Right lobe of liver (tissue), 6 donors: Measurements from ENCODE around the gene GALNTL6. TPM values are rescaled to one million over a fixed set of nuclear protein-coding genes. Genes with fewer than 3 reads are reported as not detected.

Experiments used
- ATAC-seq, 4 donors: fragments of 200-7000 bp; cut with Tn5 transposase; one replicate each; pipeline ENCODE4 v1.9.1; 2020; ENCODE audit warnings: mild to moderate bottlenecking in 4 of 4, moderate library complexity in 4 of 4
- DNase-seq, 3 donors: peaks; one replicate each; pipeline ENCODE4 v3.0.0-alpha.2; 2020
- H3K27ac ChIP-seq, 3 donors: fragments of 200-600 bp; one replicate each; pipeline ENCODE4 v1.8.0; 2022
- H3K27me3 ChIP-seq, 2 donors: fragments of 200-600 bp; one replicate each; pipeline ENCODE4 v1.8.0; 2022
- H3K36me3 ChIP-seq, 4 donors: fragments of 200-600 bp; sonication (generic) in 1 of 4; one replicate each; pipeline versions ENCODE4 v1.5.1 to v1.8.0; 2017 to 2022; ENCODE audit warnings: control low read depth in 1 of 4
- H3K4me1 ChIP-seq, 4 donors: fragments of 200-600 bp; sonication (generic) in 1 of 4; one replicate each; pipeline versions ENCODE4 v1.5.1 to v1.8.0; 2017 to 2022; ENCODE audit warnings: control low read depth in 1 of 4
- H3K4me3 ChIP-seq, 3 donors: fragments of 200-600 bp; one replicate each; pipeline ENCODE4 v1.8.0; 2022
- H3K9me3 ChIP-seq, 4 donors: fragments of 200-600 bp; sonication (generic) in 1 of 4; one replicate each; pipeline versions ENCODE4 v1.5.1 to v1.8.0; 2017 to 2022; ENCODE audit warnings: control low read depth in 1 of 4
- POLR2A ChIP-seq: fragments of 450-650 bp; IDR thresholded peaks from one replicate; pipeline ENCODE4 v1.6.1; 2017; ENCODE audit warnings: antibody characterized with exemption, mild to moderate bottlenecking
- WGBS: methylation state at CpG from one replicate; pipeline ENCODE4 v1.1.6; 2018; ENCODE audit warnings: low coverage, low lambda C conversion rate; ENCODE audit not compliant: insufficient coverage; ENCODE audit errors: missing lambda C conversion rate; 5-methylcytosine and 5-hydroxymethylcytosine counted together
- intact Hi-C, 2 donors: fragments of 100-400 bp; cut with DNase I; formaldehyde crosslinking; loops; one replicate each; pipeline versions ENCODE4 v1.11.2 to v1.14.1; 2022
- total RNA-seq, 6 experiments: library from RNA; depleted of rRNA in 2 of 6; stranded (reverse); fragments of >200 nt in 2 of 6; fragmentation: NEBNext Ultra II Directional in 3 of 6; extraction: Animal tissue kit (Norgen Biotek cat#: 25700) in 3 of 6; gene quantifications; one replicate each; pipeline versions ENCODE4 v1.1.0 to v1.2.4, GENCODE V29; 2016 to 2023
- TF ChIP-seq, protein P1 (sequence below), 4 donors: fragments of 200-600 bp in 3 of 4; fragments of 450-650 bp in 1 of 4; IDR thresholded peaks; one replicate each; pipeline versions ENCODE4 v1.5.1 to v1.8.0; 2016 to 2022; ENCODE audit warnings: antibody characterized with exemption in 4 of 4, mild to moderate bottlenecking in 2 of 4
- donor health status: DM: no; HTN: yes; CAD: no.
- donor health status: DM: no; HTN: no; CAD: no.
- donor health status: DM: no; HTN: no; CAD: no.
- donor health status: DM: no; HTN: yes; CAD: no.
- donor health status: DM: no; HTN: yes; CAD: no.

Gene GALNTL6
- total RNA-seq, 6 experiments from 2014 or later: 0.15 to 1.1 (median 0.30) TPM; not detected in 3

DNA sequence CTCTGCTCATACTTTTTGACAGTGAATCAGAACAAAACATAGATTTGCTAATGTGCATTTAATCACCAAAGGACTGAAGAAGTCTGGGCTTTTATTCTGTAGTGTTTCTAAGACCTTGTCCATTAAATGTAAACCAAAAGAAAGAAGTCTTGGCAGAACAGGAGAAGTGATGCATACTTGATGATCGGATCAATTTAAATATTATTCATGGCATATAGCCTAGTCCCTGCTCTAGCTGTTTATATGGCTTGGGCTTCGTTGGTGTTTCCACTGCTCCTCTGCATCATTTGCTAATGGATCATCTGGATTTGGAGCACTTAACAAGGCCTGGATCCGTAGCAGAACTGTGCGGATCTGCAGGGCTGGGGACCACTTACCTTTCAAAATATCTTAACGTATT is 566.6 kb downstream of the GALNTL6 start:
- Histone ChIP-seq H3K9me3 (no peaks in the 10 kb centered on the region), H3K36me3 (no peaks in the 10 kb centered on the region), H3K4me3 (no peak overlapping the region), H3K4me1 (no peaks in the 10 kb centered on the region), H3K27ac (no peak overlapping the region), H3K27me3 (no peaks in the 10 kb centered on the region)
- intact Hi-C loops: no loop called here
- TF ChIP-seq, protein P1, sequence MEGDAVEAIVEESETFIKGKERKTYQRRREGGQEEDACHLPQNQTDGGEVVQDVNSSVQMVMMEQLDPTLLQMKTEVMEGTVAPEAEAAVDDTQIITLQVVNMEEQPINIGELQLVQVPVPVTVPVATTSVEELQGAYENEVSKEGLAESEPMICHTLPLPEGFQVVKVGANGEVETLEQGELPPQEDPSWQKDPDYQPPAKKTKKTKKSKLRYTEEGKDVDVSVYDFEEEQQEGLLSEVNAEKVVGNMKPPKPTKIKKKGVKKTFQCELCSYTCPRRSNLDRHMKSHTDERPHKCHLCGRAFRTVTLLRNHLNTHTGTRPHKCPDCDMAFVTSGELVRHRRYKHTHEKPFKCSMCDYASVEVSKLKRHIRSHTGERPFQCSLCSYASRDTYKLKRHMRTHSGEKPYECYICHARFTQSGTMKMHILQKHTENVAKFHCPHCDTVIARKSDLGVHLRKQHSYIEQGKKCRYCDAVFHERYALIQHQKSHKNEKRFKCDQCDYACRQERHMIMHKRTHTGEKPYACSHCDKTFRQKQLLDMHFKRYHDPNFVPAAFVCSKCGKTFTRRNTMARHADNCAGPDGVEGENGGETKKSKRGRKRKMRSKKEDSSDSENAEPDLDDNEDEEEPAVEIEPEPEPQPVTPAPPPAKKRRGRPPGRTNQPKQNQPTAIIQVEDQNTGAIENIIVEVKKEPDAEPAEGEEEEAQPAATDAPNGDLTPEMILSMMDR (IDR thresholded peaks at IDR 0.05): no peak
- TF ChIP-seq POLR2A: no peak
- 51% methylated on average over 5 of the region's 5 CpGs for WGBS
- DNase-seq: no peak
- ATAC-seq: no peak

DNA sequence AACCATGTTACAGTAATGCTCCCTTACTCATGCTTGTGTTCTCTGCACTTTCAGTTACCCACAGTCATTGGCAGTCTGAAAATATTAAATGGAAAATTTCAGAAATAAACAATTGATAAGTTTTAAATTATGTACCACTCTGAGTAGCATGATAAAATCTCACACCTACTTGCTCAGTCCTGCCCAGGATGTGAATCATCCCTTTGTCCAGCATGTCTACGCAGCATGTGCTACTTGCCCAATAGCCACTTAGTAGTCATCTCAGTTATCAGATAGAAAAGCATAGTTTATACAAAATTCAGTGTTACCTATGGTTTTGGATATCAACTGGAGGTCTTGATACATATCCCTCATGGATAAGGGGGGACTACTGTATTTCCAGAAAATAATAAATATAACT is 577.1 kb downstream of the GALNTL6 start:
- no peak overlapping the region for H3K4me3 ChIP-seq
- no peaks in the 10 kb centered on the region for H3K27me3 ChIP-seq
- ATAC-seq: no peak
- intact Hi-C loops: no loop called here
- 53% methylated on average over 1 of the region's 1 CpG for WGBS
- no peak overlapping the region for H3K27ac ChIP-seq
- no peaks in the 10 kb centered on the region for H3K4me1 ChIP-seq
- H3K36me3 ChIP-seq: no peaks in the 10 kb centered on the region
- no peak for TF ChIP-seq POLR2A
- TF ChIP-seq, protein P1 (IDR thresholded peaks at IDR 0.05): no peak
- no peaks in the 10 kb centered on the region for H3K9me3 ChIP-seq
- no peak for DNase-seq

DNA sequence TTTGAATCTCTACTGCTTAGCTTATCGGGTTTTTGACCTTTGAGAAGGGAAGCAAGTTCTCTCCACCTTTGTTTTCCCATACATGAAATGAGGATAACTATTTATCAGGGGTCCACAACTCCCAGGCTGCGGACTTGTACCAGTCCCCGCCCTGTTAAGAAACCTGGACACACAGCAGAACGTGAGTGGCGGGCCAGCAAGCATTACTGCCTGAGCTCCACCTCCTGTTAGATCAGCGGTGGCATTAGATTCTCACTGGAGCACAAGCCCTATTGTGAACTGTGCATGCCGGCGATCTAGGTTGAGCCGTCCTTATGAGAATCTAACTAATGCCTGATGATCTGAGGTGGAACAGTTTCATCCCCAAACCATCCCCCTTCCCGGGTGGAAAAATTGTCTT is 579.5 kb downstream of the GALNTL6 start:
- no peak for TF ChIP-seq POLR2A
- TF ChIP-seq, protein P1 (IDR thresholded peaks at IDR 0.05): no peak
- no peaks in the 10 kb centered on the region for H3K27me3 ChIP-seq
- DNase-seq: no peak
- no peak overlapping the region for H3K27ac ChIP-seq
- no peak for ATAC-seq
- H3K4me3 ChIP-seq: no peak overlapping the region
- intact Hi-C loops: no loop called here
- WGBS: 77% methylated on average over 10 of the region's 10 CpGs
- no peaks in the 10 kb centered on the region for H3K9me3 ChIP-seq
- H3K4me1 ChIP-seq: no peaks in the 10 kb centered on the region
- H3K36me3 ChIP-seq: no peaks in the 10 kb centered on the region

DNA sequence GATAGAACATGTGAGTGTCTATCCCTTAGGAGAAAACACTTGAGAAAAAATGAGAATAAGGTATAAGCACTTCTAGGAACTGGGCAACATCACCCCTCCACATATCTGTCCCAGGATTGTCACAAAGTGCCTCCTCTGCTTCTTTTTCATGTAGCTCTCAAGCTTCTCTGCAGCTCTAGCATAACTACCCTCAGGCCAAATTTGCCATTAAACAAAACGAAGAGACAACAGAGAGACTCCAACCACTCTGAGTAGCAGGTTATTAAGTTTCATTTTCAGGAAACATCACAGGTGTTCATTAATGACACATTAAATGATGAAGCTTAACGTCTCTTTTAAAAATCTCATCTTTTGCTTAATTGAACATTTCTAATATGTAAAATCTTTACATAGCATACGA is 580.0 kb downstream of the GALNTL6 start:
- no peaks in the 10 kb centered on the region for H3K27me3 ChIP-seq
- no peak for ATAC-seq
- intact Hi-C loops: no loop called here
- no peak for DNase-seq
- TF ChIP-seq, protein P1 (IDR thresholded peaks at IDR 0.05): no peak
- TF ChIP-seq POLR2A: no peak
- no peak overlapping the region for H3K4me3 ChIP-seq
- WGBS: 41% methylated on average over 3 of the region's 3 CpGs
- H3K4me1 ChIP-seq: no peaks in the 10 kb centered on the region
- no peak overlapping the region for H3K27ac ChIP-seq
- no peaks in the 10 kb centered on the region for H3K9me3 ChIP-seq
- H3K36me3 ChIP-seq: no peaks in the 10 kb centered on the region

DNA sequence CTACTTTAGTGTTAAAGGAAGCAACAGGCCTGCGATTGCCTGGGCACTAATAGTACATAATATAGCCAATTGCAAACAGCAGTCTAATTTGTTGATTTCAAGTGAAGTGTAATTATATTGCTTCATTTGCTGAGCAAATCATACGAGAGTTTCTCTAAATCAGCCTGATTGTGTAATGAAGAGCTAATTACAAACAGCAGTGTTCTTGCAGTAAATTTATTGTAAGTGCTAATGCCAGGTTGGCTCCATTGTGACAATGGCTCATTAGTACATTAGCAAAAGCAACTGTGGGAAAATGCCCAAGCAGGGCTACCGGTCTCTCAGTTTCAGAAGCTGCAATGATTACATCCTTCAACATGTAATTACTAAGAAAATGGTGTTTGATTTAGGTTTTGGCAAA is 591.5 kb downstream of the GALNTL6 start:
- no peak for TF ChIP-seq POLR2A
- TF ChIP-seq, protein P1 (IDR thresholded peaks at IDR 0.05): no peak
- no peak for DNase-seq
- Histone ChIP-seq H3K27me3 (no peaks in the 10 kb centered on the region), H3K36me3 (no peaks in the 10 kb centered on the region), H3K9me3 (no peaks in the 10 kb centered on the region), H3K4me1 (no peaks in the 10 kb centered on the region), H3K4me3 (no peak overlapping the region), H3K27ac (no peak overlapping the region)
- 48% methylated on average over 3 of the region's 3 CpGs for WGBS
- intact Hi-C loops: no loop called here
- ATAC-seq: no peak
